GM12872 (cell line): Measurements from ENCODE around the gene POLR3E.

ENCODE experiments used
- TF ChIP-seq, protein P1 (sequence below): IDR thresholded peaks from 3 replicates; pipeline ENCODE4 v1.5.1; 2011; ENCODE audit warnings: low read depth, mild to moderate bottlenecking, low read length, moderate library complexity; ENCODE audit not compliant: insufficient read depth

Gene POLR3E

GRCh38 chr16:22302776-22303363 is 5.7 kb downstream of the POLR3E start:
- TF ChIP-seq, protein P1, sequence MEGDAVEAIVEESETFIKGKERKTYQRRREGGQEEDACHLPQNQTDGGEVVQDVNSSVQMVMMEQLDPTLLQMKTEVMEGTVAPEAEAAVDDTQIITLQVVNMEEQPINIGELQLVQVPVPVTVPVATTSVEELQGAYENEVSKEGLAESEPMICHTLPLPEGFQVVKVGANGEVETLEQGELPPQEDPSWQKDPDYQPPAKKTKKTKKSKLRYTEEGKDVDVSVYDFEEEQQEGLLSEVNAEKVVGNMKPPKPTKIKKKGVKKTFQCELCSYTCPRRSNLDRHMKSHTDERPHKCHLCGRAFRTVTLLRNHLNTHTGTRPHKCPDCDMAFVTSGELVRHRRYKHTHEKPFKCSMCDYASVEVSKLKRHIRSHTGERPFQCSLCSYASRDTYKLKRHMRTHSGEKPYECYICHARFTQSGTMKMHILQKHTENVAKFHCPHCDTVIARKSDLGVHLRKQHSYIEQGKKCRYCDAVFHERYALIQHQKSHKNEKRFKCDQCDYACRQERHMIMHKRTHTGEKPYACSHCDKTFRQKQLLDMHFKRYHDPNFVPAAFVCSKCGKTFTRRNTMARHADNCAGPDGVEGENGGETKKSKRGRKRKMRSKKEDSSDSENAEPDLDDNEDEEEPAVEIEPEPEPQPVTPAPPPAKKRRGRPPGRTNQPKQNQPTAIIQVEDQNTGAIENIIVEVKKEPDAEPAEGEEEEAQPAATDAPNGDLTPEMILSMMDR, result no peak

- TF ChIP-seq, protein P1, result no peak
Observed at GRCh38 chr16:22304411-22304810, 7.2 kb downstream of the POLR3E start.

- TF ChIP-seq, protein P1, result no peak
Observed at GRCh38 chr16:22306788-22307187, 9.6 kb downstream of the POLR3E start.

- TF ChIP-seq, protein P1, result no peak
Observed at GRCh38 chr16:22307838-22308237, 10.6 kb downstream of the POLR3E start.

DNA sequence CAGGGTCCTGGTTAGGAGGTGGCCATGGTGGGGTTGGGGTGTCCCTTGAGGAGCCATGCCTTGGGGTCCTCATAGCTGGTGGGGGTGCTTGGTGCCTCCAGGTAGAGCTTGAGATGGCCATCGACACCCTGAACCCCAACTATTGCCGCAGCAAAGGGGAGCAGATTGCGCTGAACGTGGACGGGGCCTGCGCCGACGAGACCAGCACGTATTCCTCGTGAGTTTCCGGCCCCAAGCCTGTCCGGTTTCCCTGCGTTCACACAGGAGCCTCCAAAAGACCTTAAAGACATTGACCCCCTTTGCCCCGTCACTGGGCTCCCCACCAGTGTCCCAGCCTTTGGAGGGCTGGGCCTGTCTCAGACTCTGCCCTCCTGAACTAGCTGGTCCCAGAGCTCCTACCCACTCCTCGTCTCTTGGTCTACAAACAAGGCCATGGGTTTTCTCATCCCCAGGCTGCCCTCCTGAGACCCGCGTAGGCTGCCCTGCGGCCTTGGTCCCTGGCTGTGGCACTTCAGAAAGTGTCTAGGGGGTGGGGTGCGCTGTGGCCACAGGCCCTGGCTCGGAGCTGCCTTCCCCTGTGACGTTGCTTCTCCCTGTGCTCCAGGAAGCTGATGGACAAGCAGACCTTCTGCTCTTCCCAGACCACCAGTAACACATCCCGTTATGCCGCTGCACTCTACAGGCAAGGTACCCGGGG is 11.8 kb downstream of the POLR3E start:
- TF ChIP-seq, protein P1, result no peak

GRCh38 chr16:22311520-22311919 is 14.3 kb downstream of the POLR3E start:
- TF ChIP-seq, protein P1, result no peak

- TF ChIP-seq, protein P1, result no peak
Observed at GRCh38 chr16:22312897-22313781, 15.9 kb downstream of the POLR3E start.
